Trophoblast cell (in vitro differentiated cells and primary cell): ENCODE results near the gene RECQL5.

Experiments
- DNase-seq, 2 donors: peaks; one replicate each; pipeline ENCODE4 v3.0.0-alpha.2; 2016
- H2AFZ ChIP-seq: 2 replicates; pipeline ENCODE4 v1.6.1; 2013; ENCODE audit warnings: low read length, moderate library complexity, mild to moderate bottlenecking; ENCODE audit not compliant: insufficient read depth, poor library complexity
- H2AK5ac ChIP-seq: 2 replicates; pipeline ENCODE4 v1.6.1; 2013; ENCODE audit warnings: mild to moderate bottlenecking, low read length
- H2BK120ac ChIP-seq: 2 replicates; pipeline ENCODE4 v1.6.1; 2013; ENCODE audit warnings: low read length, mild to moderate bottlenecking, moderate library complexity; ENCODE audit not compliant: insufficient read depth, poor library complexity
- H2BK12ac ChIP-seq: 2 replicates; pipeline ENCODE4 v1.6.1; 2013; ENCODE audit warnings: mild to moderate bottlenecking, low read length, moderate library complexity
- H2BK5ac ChIP-seq: 2 replicates; pipeline ENCODE4 v1.6.1; 2013; ENCODE audit warnings: low read length, low read depth, moderate library complexity, mild to moderate bottlenecking; ENCODE audit not compliant: poor library complexity
- H3K14ac ChIP-seq: 2 replicates; pipeline ENCODE4 v1.6.1; 2013; ENCODE audit warnings: mild to moderate bottlenecking, low read length
- H3K18ac ChIP-seq: 2 replicates; pipeline ENCODE4 v1.6.1; 2013; ENCODE audit warnings: mild to moderate bottlenecking, low read length
- H3K23ac ChIP-seq: 2 replicates; pipeline ENCODE4 v1.6.1; 2013; ENCODE audit warnings: low read length
- H3K27ac ChIP-seq: 2 replicates; pipeline ENCODE4 v1.5.1; 2013; ENCODE audit warnings: low read depth, mild to moderate bottlenecking, inconsistent platforms, low read length, moderate library complexity
- H3K27me3 ChIP-seq: 2 replicates; pipeline ENCODE4 v1.6.1; 2013; ENCODE audit warnings: inconsistent platforms, mild to moderate bottlenecking, low read length, moderate library complexity; ENCODE audit not compliant: insufficient read depth
- H3K36me3 ChIP-seq, 2 experiments: 1 replicate in 1 of 2; 2 replicates in 1 of 2; pipeline ENCODE4 v1.6.1; 2013; ENCODE audit warnings: low read length in 2 of 2, mild to moderate bottlenecking in 2 of 2, moderate library complexity in 1 of 2; ENCODE audit not compliant: insufficient read depth in 2 of 2, control insufficient read depth in 1 of 2
- H3K4ac ChIP-seq: 2 replicates; pipeline ENCODE4 v1.6.1; 2013; ENCODE audit warnings: low read depth, mild to moderate bottlenecking, low read length, moderate library complexity
- H3K4me1 ChIP-seq, 2 experiments: 1 replicate in 1 of 2; 2 replicates in 1 of 2; pipeline ENCODE4 v1.6.1; 2013; ENCODE audit warnings: low read length in 2 of 2, mild to moderate bottlenecking in 2 of 2, moderate library complexity in 1 of 2; ENCODE audit not compliant: insufficient read depth in 2 of 2, control insufficient read depth in 1 of 2
- H3K4me2 ChIP-seq: 2 replicates; pipeline ENCODE4 v1.6.1; 2013; ENCODE audit warnings: inconsistent platforms, mild to moderate bottlenecking, low read length, moderate library complexity
- H3K4me3 ChIP-seq: 2 replicates; pipeline ENCODE4 v1.5.1; 2013; ENCODE audit warnings: mild to moderate bottlenecking, low read depth, low read length, inconsistent platforms
- H3K79me1 ChIP-seq: one replicate; pipeline ENCODE4 v1.6.1; 2013; ENCODE audit warnings: low read length
- H3K79me2 ChIP-seq: 2 replicates; pipeline ENCODE4 v1.6.1; 2013; ENCODE audit warnings: low read length, mild to moderate bottlenecking; ENCODE audit not compliant: control insufficient read depth, insufficient read depth, poor library complexity
- H3K9ac ChIP-seq: 2 replicates; pipeline ENCODE4 v1.6.1; 2013; ENCODE audit warnings: mild to moderate bottlenecking, low read length
- H3K9me3 ChIP-seq: 2 replicates; pipeline ENCODE4 v1.6.1; 2013; ENCODE audit warnings: low read depth, mild to moderate bottlenecking, control low read depth, inconsistent platforms, low read length; ENCODE audit not compliant: insufficient read depth
- H4K12ac ChIP-seq: 2 replicates; pipeline ENCODE4 v1.6.1; 2013; ENCODE audit warnings: low read depth, mild to moderate bottlenecking, low read length, moderate library complexity
- H4K8ac ChIP-seq: 2 replicates; pipeline ENCODE4 v1.6.1; 2013; ENCODE audit warnings: low read depth, mild to moderate bottlenecking, low read length, moderate library complexity
- H4K91ac ChIP-seq: one replicate; pipeline ENCODE4 v1.6.1; 2013; ENCODE audit warnings: low read depth, mild to moderate bottlenecking, low read length, moderate library complexity
- WGBS: extraction: QIAGEN DNeasy Blood & Tissue Kit; methylation state at CpG from one replicate; pipeline ENCODE4 v1.1.7; 2013; ENCODE audit warnings: missing lambda C conversion rate; ENCODE audit not compliant: insufficient read length, insufficient coverage; ENCODE audit errors: extremely low coverage; 5-methylcytosine and 5-hydroxymethylcytosine counted together

The RECQL5 gene

GRCh38 chr17:75694536-75694935 lies 27.6 kb upstream of the RECQL5 start:
- H3K27ac ChIP-seq, result peak overlapping the region; percentile 19
- H3K4me3 ChIP-seq, result no peak overlapping the region
- peaks cover 5% of the 10 kb centered on the region for H3K79me2 ChIP-seq
- peaks cover 38 to 39% of the 10 kb centered on the region in 2 experiments for H3K4me1 ChIP-seq
- peaks cover 8% of the 10 kb centered on the region for H3K79me1 ChIP-seq
- peak overlapping the region; percentile 19 for H4K12ac ChIP-seq
- no peaks in the 10 kb centered on the region for H3K27me3 ChIP-seq
- no peak overlapping the region for H3K23ac ChIP-seq
- H3K14ac ChIP-seq, result peak overlapping the region; percentile 30
- no peak overlapping the region for H3K9ac ChIP-seq
- no peak overlapping the region for H2AK5ac ChIP-seq
- H2AFZ ChIP-seq, result no peak overlapping the region
- no peak overlapping the region for H3K18ac ChIP-seq
- no peak overlapping the region for H3K4ac ChIP-seq
- no peak overlapping the region for H2BK120ac ChIP-seq
- H2BK12ac ChIP-seq, result no peak overlapping the region
- WGBS, result no CpG with 5 or more reads among the region's 14 CpGs
- no peaks in the 10 kb centered on the region for H3K9me3 ChIP-seq
- H3K36me3 ChIP-seq, result peaks cover 46 to 54% of the 10 kb centered on the region in 2 experiments
- no peak overlapping the region for H2BK5ac ChIP-seq
- no peak overlapping the region for H4K91ac ChIP-seq
- no peak for DNase-seq
- H3K4me2 ChIP-seq, result no peak overlapping the region
- no peak overlapping the region for H4K8ac ChIP-seq

GRCh38 chr17:75693500-75694481 lies 26.8 kb upstream of the RECQL5 start:
- peaks cover 9% of the 10 kb centered on the region for H3K79me1 ChIP-seq
- H2BK5ac ChIP-seq, result no peak overlapping the region
- H4K91ac ChIP-seq, result peak overlapping the region; percentile 20
- no peak overlapping the region for H3K23ac ChIP-seq
- peak overlapping the region; percentile 16 for H3K9ac ChIP-seq
- DNase-seq, result no peak
- H3K9me3 ChIP-seq, result no peaks in the 10 kb centered on the region
- no peak overlapping the region for H4K8ac ChIP-seq
- no CpG with 5 or more reads among the region's 19 CpGs for WGBS
- H3K14ac ChIP-seq, result no peak overlapping the region
- H3K4me1 ChIP-seq, result peaks cover 42 to 44% of the 10 kb centered on the region in 2 experiments
- no peak overlapping the region for H3K4me3 ChIP-seq
- no peak overlapping the region for H3K4me2 ChIP-seq
- peak overlapping the region; percentile 44 for H3K18ac ChIP-seq
- peak overlapping the region; percentile 14 for H2BK120ac ChIP-seq
- H3K36me3 ChIP-seq, result peaks cover 46 to 53% of the 10 kb centered on the region in 2 experiments
- H3K79me2 ChIP-seq, result peaks cover 6% of the 10 kb centered on the region
- H3K4ac ChIP-seq, result peak overlapping the region; percentile 19
- H2BK12ac ChIP-seq, result peak overlapping the region; percentile 34
- H3K27ac ChIP-seq, result no peak overlapping the region
- H2AFZ ChIP-seq, result no peak overlapping the region
- no peaks in the 10 kb centered on the region for H3K27me3 ChIP-seq
- no peak overlapping the region for H2AK5ac ChIP-seq
- no peak overlapping the region for H4K12ac ChIP-seq

GRCh38 chr17:75692976-75693375 lies 26.0 kb upstream of the RECQL5 start:
- Histone ChIP-seq H2BK120ac (no peak overlapping the region), H3K23ac (no peak overlapping the region)

GRCh38 chr17:75691801-75692626 lies 25.1 kb upstream of the RECQL5 start:
- Histone ChIP-seq H2AFZ (no peak overlapping the region), H3K9me3 (no peaks in the 10 kb centered on the region), H3K18ac (peak overlapping the region; percentile 33), H3K27me3 (no peaks in the 10 kb centered on the region), H3K4me2 (no peak overlapping the region), H4K8ac (no peak overlapping the region), H4K91ac (no peak overlapping the region), H2BK12ac (no peak overlapping the region), H3K4me3 (no peak overlapping the region), H3K36me3 (peaks cover 37 to 48% of the 10 kb centered on the region in 2 experiments), H3K79me2 (peaks cover 13% of the 10 kb centered on the region), H3K9ac (no peak overlapping the region), H2BK5ac (no peak overlapping the region), H2AK5ac (no peak overlapping the region), H3K79me1 (peaks cover 15% of the 10 kb centered on the region), H3K23ac (no peak overlapping the region), H3K27ac (no peak overlapping the region), H2BK120ac (no peak overlapping the region), H4K12ac (no peak overlapping the region), H3K14ac (no peak overlapping the region), H3K4me1 (peaks cover 47 to 48% of the 10 kb centered on the region in 2 experiments), H3K4ac (peak overlapping the region; percentile 65)
- whole genome bisulfite sequencing, result no CpG with 5 or more reads among the region's 14 CpGs
- DNase-seq, result no peak

More at GRCh38 chr17:75692976-75693375, 26.0 kb upstream of the RECQL5 start:
- H4K91ac ChIP-seq, result no peak overlapping the region
- no peak overlapping the region for H3K27ac ChIP-seq
- peaks cover 8% of the 10 kb centered on the region for H3K79me2 ChIP-seq
- H4K12ac ChIP-seq, result no peak overlapping the region
- DNase-seq, result no peak
- WGBS, result no CpG with 5 or more reads among the region's 13 CpGs
- no peak overlapping the region for H2BK12ac ChIP-seq
- H3K79me1 ChIP-seq, result peaks cover 14% of the 10 kb centered on the region
- peaks cover 50 to 52% of the 10 kb centered on the region in 2 experiments for H3K4me1 ChIP-seq
- H3K36me3 ChIP-seq, result peaks cover 42 to 50% of the 10 kb centered on the region in 2 experiments
- no peak overlapping the region for H2AK5ac ChIP-seq
- H2BK5ac ChIP-seq, result no peak overlapping the region
- no peaks in the 10 kb centered on the region for H3K27me3 ChIP-seq
- no peak overlapping the region for H3K14ac ChIP-seq
- H3K4ac ChIP-seq, result no peak overlapping the region
- no peak overlapping the region for H4K8ac ChIP-seq
- H3K4me2 ChIP-seq, result no peak overlapping the region
- no peaks in the 10 kb centered on the region for H3K9me3 ChIP-seq
- H2AFZ ChIP-seq, result no peak overlapping the region
- H3K18ac ChIP-seq, result peak overlapping the region; percentile 54
- no peak overlapping the region for H3K9ac ChIP-seq
- no peak overlapping the region for H3K4me3 ChIP-seq
